Testis (tissue), 2 donors: ENCODE measurements around the gene TMEM129.

Source experiments
- CTCF ChIP-seq, 3 experiments: fragments of 450-650 bp in 2 of 3; fragments of 200-600 bp in 1 of 3; sonication (generic) in 1 of 3; IDR thresholded peaks; one replicate each; pipeline ENCODE4 v1.5.1; 2016 to 2019; ENCODE audit warnings: antibody characterized with exemption in 3 of 3, mild to moderate bottlenecking in 2 of 3, moderate library complexity in 1 of 3
- POLR2A ChIP-seq: fragments of 450-650 bp; IDR thresholded peaks from one replicate; pipeline ENCODE4 v1.6.1; 2017; ENCODE audit warnings: antibody characterized with exemption, mild to moderate bottlenecking, moderate library complexity

- TF ChIP-seq CTCF (IDR thresholded peaks at IDR 0.05) (no peak), POLR2A (no peak)
These were observed 12.5 kb downstream of the TMEM129 start for GRCh38 chr4:1708581-1708980.
